Activated CD4-positive, alpha-beta T cell treated with anti-CD3 and anti-CD28 coated beads, Interleukin-2, amount 10 ng/mL, durations not matched to agents 24 days and 14 days (primary cell): ENCODE data around the gene CDH12. TPM values are rescaled to one million over a fixed set of nuclear protein-coding genes. Genes with fewer than 3 reads are reported as not detected.

Source experiments
- DNase-seq: peaks from one replicate; pipeline ENCODE4 v3.0.0; 2022
- H3K27ac Mint-ChIP-seq: one replicate; pipeline ENCODE4 v1.8.0; 2022; ENCODE audit warnings: mild to moderate bottlenecking, mixed read lengths
- H3K27me3 Mint-ChIP-seq: one replicate; pipeline ENCODE4 v1.8.0; 2022; ENCODE audit warnings: mixed read lengths
- H3K36me3 Mint-ChIP-seq: one replicate; pipeline ENCODE4 v1.8.0; 2022; ENCODE audit warnings: low read depth, mild to moderate bottlenecking, mixed read lengths
- H3K4me1 Mint-ChIP-seq: one replicate; pipeline ENCODE4 v1.8.0; 2021; ENCODE audit warnings: mixed read lengths
- H3K4me3 Mint-ChIP-seq: one replicate; pipeline ENCODE4 v1.8.0; 2022; ENCODE audit warnings: mild to moderate bottlenecking, moderate library complexity, mixed read lengths
- H3K9me3 Mint-ChIP-seq: one replicate; pipeline ENCODE4 v1.8.0; 2021; ENCODE audit warnings: mixed read lengths
- intact Hi-C: fragments of 100-400 bp; cut with micrococcal nuclease; formaldehyde crosslinking; loops from one replicate; pipeline ENCODE4 v1.15.1; 2023
- total RNA-seq: library from RNA; stranded (reverse); gene quantifications from 2 replicates; pipeline ENCODE4 v1.2.3, GENCODE V29; 2022

CDH12 gene
- total RNA-seq, 1 donor from 2014 or later: not detected

- Mint-ChIP-seq H3K4me1 (no peaks in the 10 kb centered on the region), H3K27me3 (no peaks in the 10 kb centered on the region), H3K4me3 (no peak overlapping the region), H3K27ac (no peak overlapping the region), H3K9me3 (no peaks in the 10 kb centered on the region), H3K36me3 (no peaks in the 10 kb centered on the region)
- no peak for DNase-seq
- intact Hi-C loops: no loop called here
These were observed 963.6 kb downstream of the CDH12 start for GRCh38 chr5:21889581-21889980.

DNA sequence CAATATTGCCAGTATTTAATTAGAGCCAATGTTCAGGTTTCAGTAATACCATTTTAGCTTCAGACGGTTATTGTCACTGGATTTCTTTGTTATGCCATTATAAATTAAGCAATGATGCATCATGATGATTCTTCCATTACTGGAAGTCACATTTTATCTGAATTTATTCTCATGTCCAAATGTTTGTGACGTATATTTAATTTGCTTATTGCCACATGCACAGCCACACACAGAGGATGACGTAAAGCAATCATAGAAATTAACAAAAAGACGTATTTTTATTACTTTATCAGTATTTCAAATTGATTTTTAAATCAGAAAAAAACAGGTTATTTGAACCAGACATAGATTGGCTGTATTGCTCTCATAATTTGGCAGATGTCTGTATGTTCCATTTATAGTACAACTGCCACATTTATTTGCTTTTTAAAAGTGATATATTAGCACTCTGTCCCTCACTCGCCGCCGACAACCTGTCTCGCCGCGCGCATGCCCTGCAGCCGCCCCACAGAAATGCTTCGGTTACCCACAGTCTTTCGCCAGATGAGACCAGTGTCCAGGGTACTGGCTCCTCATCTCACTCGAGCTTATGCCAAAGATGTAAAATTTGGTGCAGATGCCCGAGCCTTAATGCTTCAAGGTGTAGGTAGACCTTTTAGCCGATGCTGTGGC, 970.9 kb downstream of the CDH12 start:
- H3K9me3 Mint-ChIP-seq: no peaks in the 10 kb centered on the region
- H3K36me3 Mint-ChIP-seq: no peaks in the 10 kb centered on the region
- H3K4me3 Mint-ChIP-seq: no peak overlapping the region
- no peaks in the 10 kb centered on the region for H3K27me3 Mint-ChIP-seq
- H3K4me1 Mint-ChIP-seq: no peaks in the 10 kb centered on the region
- intact Hi-C loops: no loop called here
- no peak for DNase-seq
- H3K27ac Mint-ChIP-seq: no peak overlapping the region

- Mint-ChIP-seq H3K9me3 (no peaks in the 10 kb centered on the region), H3K27ac (no peak overlapping the region), H3K4me1 (no peaks in the 10 kb centered on the region), H3K27me3 (no peaks in the 10 kb centered on the region), H3K4me3 (no peak overlapping the region), H3K36me3 (no peaks in the 10 kb centered on the region)
- intact Hi-C loops: no loop called here
- DNase-seq: no peak
These were observed 973.0 kb downstream of the CDH12 start for GRCh38 chr5:21880164-21880563.

DNA sequence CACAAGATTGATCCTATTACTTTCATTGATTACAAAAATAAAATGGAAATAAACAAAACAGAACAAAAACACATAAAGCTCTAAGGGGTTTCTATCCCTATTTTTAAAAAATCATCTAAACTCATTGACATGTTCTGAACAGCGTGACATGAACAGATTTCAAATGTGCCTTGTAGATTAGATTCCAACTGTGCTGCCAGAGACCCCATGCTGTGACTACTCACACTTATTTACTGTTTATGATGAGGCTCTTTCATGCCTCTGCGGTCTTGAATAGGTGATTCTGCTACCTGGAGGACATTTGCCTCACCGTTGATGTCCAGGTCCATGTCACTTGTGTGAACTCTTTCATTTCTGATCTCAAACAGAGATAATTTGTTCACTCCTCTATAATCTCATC, 990.2 kb downstream of the CDH12 start:
- DNase-seq: no peak
- H3K9me3 Mint-ChIP-seq: peaks cover 8% of the 10 kb centered on the region
- no peaks in the 10 kb centered on the region for H3K27me3 Mint-ChIP-seq
- no peak overlapping the region for H3K27ac Mint-ChIP-seq
- no peaks in the 10 kb centered on the region for H3K36me3 Mint-ChIP-seq
- H3K4me3 Mint-ChIP-seq: no peak overlapping the region
- H3K4me1 Mint-ChIP-seq: no peaks in the 10 kb centered on the region
- intact Hi-C loops: no loop called here

DNA sequence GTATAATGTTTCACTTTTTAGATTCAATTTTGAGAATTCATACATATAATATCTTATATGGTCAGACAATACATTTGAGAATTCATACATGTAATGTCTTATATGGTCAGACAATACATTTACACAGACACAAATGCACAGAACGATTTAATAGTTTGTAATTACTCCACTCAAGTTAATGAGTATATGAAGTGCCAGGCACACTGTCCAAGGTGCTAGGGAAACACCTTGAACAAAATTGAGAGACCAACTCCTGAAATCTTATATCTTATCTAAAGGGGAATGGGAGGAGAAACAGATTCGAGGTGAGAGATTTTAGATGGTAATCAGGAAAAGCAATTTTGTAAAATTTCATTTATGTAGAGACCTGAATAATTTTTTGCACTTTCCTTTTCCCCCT, 994.7 kb downstream of the CDH12 start:
- intact Hi-C loops: no loop called here
- H3K36me3 Mint-ChIP-seq: no peaks in the 10 kb centered on the region
- no peak for DNase-seq
- no peaks in the 10 kb centered on the region for H3K27me3 Mint-ChIP-seq
- H3K4me3 Mint-ChIP-seq: no peak overlapping the region
- H3K9me3 Mint-ChIP-seq: no peaks in the 10 kb centered on the region
- no peak overlapping the region for H3K27ac Mint-ChIP-seq
- no peaks in the 10 kb centered on the region for H3K4me1 Mint-ChIP-seq

GRCh38 chr5:21856987-21857386, 996.2 kb downstream of the CDH12 start:
- no peaks in the 10 kb centered on the region for H3K9me3 Mint-ChIP-seq
- no peak for DNase-seq
- H3K27ac Mint-ChIP-seq: no peak overlapping the region
- intact Hi-C loops: no loop called here
- H3K4me1 Mint-ChIP-seq: no peaks in the 10 kb centered on the region
- no peak overlapping the region for H3K4me3 Mint-ChIP-seq
- no peaks in the 10 kb centered on the region for H3K27me3 Mint-ChIP-seq
- H3K36me3 Mint-ChIP-seq: no peaks in the 10 kb centered on the region

DNA sequence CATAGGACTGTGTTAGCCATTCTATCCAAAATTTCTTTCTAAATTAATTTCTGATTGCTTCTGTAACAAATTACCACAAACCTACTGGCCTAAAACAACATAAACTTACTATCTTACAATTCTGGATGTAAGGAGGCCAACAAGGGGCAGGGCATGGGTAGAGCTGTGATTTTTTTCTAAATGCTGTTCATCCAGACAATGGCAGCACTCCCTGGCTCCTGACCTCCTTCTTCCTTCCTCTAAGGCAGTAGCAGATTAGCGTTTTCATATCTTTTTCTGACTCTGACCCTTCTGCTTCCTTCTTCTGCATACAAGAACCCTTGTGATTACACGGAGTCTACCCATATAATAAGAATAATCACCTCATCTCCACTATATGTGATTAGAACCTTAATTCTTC, 1005.8 kb downstream of the CDH12 start:
- Mint-ChIP-seq H3K4me3 (no peak overlapping the region), H3K27me3 (no peaks in the 10 kb centered on the region), H3K9me3 (peaks cover 3% of the 10 kb centered on the region), H3K27ac (no peak overlapping the region), H3K4me1 (no peaks in the 10 kb centered on the region), H3K36me3 (no peaks in the 10 kb centered on the region)
- intact Hi-C loops: no loop called here
- no peak for DNase-seq

- Mint-ChIP-seq H3K9me3 (peaks cover 3% of the 10 kb centered on the region), H3K27ac (no peak overlapping the region), H3K27me3 (no peaks in the 10 kb centered on the region), H3K4me1 (no peaks in the 10 kb centered on the region), H3K4me3 (no peak overlapping the region), H3K36me3 (no peaks in the 10 kb centered on the region)
- no peak for DNase-seq
- intact Hi-C loops: no loop called here
These were observed 1008.2 kb downstream of the CDH12 start for GRCh38 chr5:21844960-21845359.

GRCh38 chr5:21834863-21835262, 1018.3 kb downstream of the CDH12 start:
- no peak overlapping the region for H3K27ac Mint-ChIP-seq
- intact Hi-C loops: no loop called here
- DNase-seq: no peak
- H3K4me3 Mint-ChIP-seq: no peak overlapping the region
- H3K36me3 Mint-ChIP-seq: no peaks in the 10 kb centered on the region
- H3K9me3 Mint-ChIP-seq: peaks cover 5% of the 10 kb centered on the region
- no peaks in the 10 kb centered on the region for H3K27me3 Mint-ChIP-seq
- H3K4me1 Mint-ChIP-seq: no peaks in the 10 kb centered on the region

DNA sequence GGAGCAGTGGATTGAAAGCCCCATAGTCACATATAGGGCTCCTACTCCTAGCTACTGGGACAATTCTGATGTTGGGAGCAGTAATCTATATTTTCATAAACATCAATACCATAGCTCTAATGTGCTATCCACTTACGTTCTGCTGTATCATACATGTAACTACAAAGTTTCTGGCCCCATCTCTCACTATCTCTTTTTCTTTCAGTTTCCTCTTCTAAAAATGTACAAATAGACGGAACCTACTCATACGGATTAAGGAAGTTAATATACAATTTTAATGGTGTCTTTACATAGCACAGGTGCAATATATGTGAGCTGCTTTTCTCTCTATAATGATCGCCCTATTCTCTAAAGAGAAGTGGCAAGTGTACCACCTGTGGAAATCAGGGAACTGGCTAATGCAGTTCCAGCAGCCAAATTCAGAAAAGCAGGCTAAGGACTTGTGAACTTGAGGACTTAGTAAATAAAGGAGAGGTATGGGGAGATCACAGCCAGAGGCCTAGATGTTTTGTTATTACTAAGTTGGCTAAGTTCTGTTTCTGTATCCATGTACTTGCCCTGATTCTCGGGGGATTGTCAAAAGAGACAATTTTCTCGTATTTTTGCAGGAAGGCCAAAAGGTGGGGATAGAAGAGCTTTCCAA, 1021.9 kb downstream of the CDH12 start:
- DNase-seq: no peak
- no peaks in the 10 kb centered on the region for H3K4me1 Mint-ChIP-seq
- intact Hi-C loops: no loop called here
- no peaks in the 10 kb centered on the region for H3K27me3 Mint-ChIP-seq
- H3K27ac Mint-ChIP-seq: no peak overlapping the region
- H3K36me3 Mint-ChIP-seq: no peaks in the 10 kb centered on the region
- no peaks in the 10 kb centered on the region for H3K9me3 Mint-ChIP-seq
- H3K4me3 Mint-ChIP-seq: no peak overlapping the region

DNA sequence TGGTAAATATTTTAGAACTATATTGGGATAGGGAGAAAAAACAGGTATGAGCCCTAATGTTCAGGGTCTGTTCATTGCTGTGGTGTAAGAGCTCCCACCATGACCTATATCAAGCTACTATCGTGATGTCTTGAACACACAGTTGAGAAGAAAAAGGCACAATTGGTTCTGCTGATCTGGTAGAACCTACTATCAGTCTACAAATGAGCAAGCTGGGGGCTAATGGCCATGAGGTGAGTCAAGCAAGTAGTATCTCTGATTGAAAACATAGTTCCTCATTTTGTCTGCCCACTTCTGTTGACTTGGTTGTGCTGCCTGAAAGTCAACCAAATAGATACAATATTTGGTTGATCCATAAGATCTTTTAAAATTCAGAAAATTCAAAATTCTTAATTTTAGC, 1026.3 kb downstream of the CDH12 start:
- H3K27ac Mint-ChIP-seq: no peak overlapping the region
- H3K36me3 Mint-ChIP-seq: no peaks in the 10 kb centered on the region
- no peak overlapping the region for H3K4me3 Mint-ChIP-seq
- H3K4me1 Mint-ChIP-seq: no peaks in the 10 kb centered on the region
- H3K27me3 Mint-ChIP-seq: no peaks in the 10 kb centered on the region
- DNase-seq: no peak
- no peaks in the 10 kb centered on the region for H3K9me3 Mint-ChIP-seq
- intact Hi-C loops: no loop called here

GRCh38 chr5:21823588-21823987, 1029.6 kb downstream of the CDH12 start:
- Mint-ChIP-seq H3K36me3 (no peaks in the 10 kb centered on the region), H3K4me3 (no peak overlapping the region), H3K4me1 (no peaks in the 10 kb centered on the region), H3K27me3 (no peaks in the 10 kb centered on the region), H3K27ac (no peak overlapping the region), H3K9me3 (no peaks in the 10 kb centered on the region)
- no peak for DNase-seq
- intact Hi-C loops: no loop called here

DNA sequence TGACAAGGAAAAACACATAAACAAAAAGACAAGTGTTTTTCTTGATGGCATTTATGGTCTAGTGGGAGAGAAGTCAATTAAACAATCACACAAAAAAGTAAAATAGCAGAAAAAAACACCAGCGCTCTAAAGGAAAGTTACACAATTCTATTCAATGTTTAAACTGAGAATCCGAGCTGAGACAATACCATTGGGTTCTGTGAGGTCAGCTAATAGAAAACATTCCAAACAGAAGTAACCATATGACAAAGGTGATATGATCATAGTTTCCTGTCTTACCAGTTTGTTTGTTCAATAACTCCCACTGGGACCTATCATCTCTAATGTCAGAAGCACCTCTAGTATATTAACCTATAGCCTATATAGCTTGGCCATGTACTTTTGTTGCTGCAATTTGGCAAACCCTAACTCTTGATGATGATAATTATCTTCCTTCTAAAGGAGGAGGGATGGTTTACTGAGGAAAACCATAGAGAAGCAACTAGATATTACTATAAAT, 1030.0 kb downstream of the CDH12 start:
- intact Hi-C loops: no loop called here
- Mint-ChIP-seq H3K27me3 (no peaks in the 10 kb centered on the region), H3K4me1 (no peaks in the 10 kb centered on the region), H3K4me3 (no peak overlapping the region), H3K36me3 (no peaks in the 10 kb centered on the region), H3K9me3 (no peaks in the 10 kb centered on the region), H3K27ac (no peak overlapping the region)
- DNase-seq: no peak

DNA sequence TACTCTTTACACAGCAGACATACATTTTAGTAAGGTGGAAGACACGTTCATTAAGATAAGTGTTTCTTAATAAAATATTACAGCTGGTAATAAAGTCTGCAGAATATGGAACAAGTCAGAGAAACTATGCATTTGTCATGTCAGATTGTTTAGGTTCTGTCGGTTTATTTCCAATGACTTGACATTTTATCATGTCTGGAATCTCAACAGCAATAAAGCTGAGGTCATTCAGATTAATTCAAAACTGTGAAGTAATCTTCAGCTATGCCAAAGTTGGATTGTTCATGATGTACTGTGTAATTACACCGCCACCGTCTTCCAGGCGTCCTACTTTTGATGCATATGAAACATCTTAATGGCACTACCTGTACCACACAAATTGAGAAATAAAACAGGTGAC, 1032.6 kb downstream of the CDH12 start:
- intact Hi-C loops: no loop called here
- Mint-ChIP-seq H3K36me3 (no peaks in the 10 kb centered on the region), H3K27ac (no peak overlapping the region), H3K4me3 (no peak overlapping the region), H3K27me3 (no peaks in the 10 kb centered on the region), H3K9me3 (no peaks in the 10 kb centered on the region), H3K4me1 (no peaks in the 10 kb centered on the region)
- DNase-seq: no peak

DNA sequence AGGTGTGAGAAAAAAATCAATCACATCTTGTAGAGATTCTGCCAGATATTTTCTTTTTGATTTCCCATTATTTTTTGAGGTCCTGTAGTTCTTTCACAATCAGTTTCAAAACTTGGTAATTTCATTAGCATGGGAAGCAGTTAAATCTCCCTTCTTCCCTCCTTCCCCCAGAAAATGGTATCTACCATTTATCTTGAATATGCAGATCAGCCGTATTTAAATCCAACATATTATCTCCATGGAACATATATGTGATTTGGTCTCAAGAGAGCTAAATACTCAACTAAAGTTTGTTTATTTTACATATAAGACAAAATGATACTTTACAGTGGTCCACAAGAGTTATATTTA, 1034.8 kb downstream of the CDH12 start:
- Mint-ChIP-seq H3K27ac (no peak overlapping the region), H3K4me3 (no peak overlapping the region), H3K36me3 (no peaks in the 10 kb centered on the region), H3K9me3 (no peaks in the 10 kb centered on the region), H3K4me1 (no peaks in the 10 kb centered on the region), H3K27me3 (no peaks in the 10 kb centered on the region)
- DNase-seq: no peak
- intact Hi-C loops: no loop called here
